Mesenchymal stem cell (in vitro differentiated cells and primary cell): ENCODE measurements around the gene SLC27A3.
A peak's percentile ranks its signal among the peaks of the same experiment; 100 is the strongest.

Source experiments
- DNase-seq: peaks from one replicate; pipeline ENCODE4 v3.0.0-alpha.2; 2013
- H2AFZ ChIP-seq: one replicate; pipeline ENCODE4 v1.6.1; 2013; ENCODE audit warnings: low read depth, mild to moderate bottlenecking, control low read depth, inconsistent platforms, low read length, moderate library complexity
- H2AK5ac ChIP-seq: 2 replicates; pipeline ENCODE4 v1.6.1; 2013; ENCODE audit warnings: low read length, moderate library complexity, mild to moderate bottlenecking, inconsistent platforms; ENCODE audit not compliant: severe bottlenecking
- H2BK120ac ChIP-seq: one replicate; pipeline ENCODE4 v1.6.1; 2013; ENCODE audit warnings: low read depth, mild to moderate bottlenecking, inconsistent platforms, low read length, moderate library complexity
- H2BK12ac ChIP-seq, 2 experiments: one replicate each; pipeline ENCODE4 v1.6.1; 2013; ENCODE audit warnings: inconsistent platforms in 2 of 2, low read length in 2 of 2, mild to moderate bottlenecking in 2 of 2, moderate library complexity in 2 of 2, control low read depth in 1 of 2
- H2BK15ac ChIP-seq: one replicate; pipeline ENCODE4 v1.6.1; 2013; ENCODE audit warnings: mild to moderate bottlenecking, low read depth, inconsistent platforms; ENCODE audit not compliant: poor library complexity, severe bottlenecking
- H2BK5ac ChIP-seq: 2 replicates; pipeline ENCODE4 v1.6.1; 2013; ENCODE audit warnings: low read depth, mild to moderate bottlenecking, low read length, control low read depth, inconsistent platforms; ENCODE audit not compliant: poor library complexity, severe bottlenecking
- H3K14ac ChIP-seq, 2 experiments: one replicate each; pipeline ENCODE4 v1.6.1; 2013; ENCODE audit warnings: inconsistent platforms in 2 of 2, low read length in 2 of 2, control low read depth in 1 of 2, mild to moderate bottlenecking in 1 of 2, moderate library complexity in 1 of 2
- H3K18ac ChIP-seq, 2 experiments: one replicate each; pipeline ENCODE4 v1.6.1; 2013; ENCODE audit warnings: inconsistent platforms in 2 of 2, low read length in 2 of 2, control low read depth in 1 of 2, low read depth in 1 of 2, mild to moderate bottlenecking in 1 of 2
- H3K23ac ChIP-seq, 2 experiments: one replicate each; pipeline ENCODE4 v1.6.1; 2013; ENCODE audit warnings: inconsistent platforms in 2 of 2, low read length in 2 of 2, mild to moderate bottlenecking in 2 of 2, moderate library complexity in 2 of 2, control low read depth in 1 of 2
- H3K27ac ChIP-seq: 2 replicates; pipeline ENCODE4 v1.5.1; 2013; ENCODE audit warnings: mild to moderate bottlenecking, moderate library complexity, low read length, control low read depth, inconsistent platforms; ENCODE audit not compliant: poor library complexity, severe bottlenecking
- H3K27me3 ChIP-seq, 2 experiments: 2 replicates each; pipeline versions ENCODE4 v1.6.1 to v1.7.0; 2013; ENCODE audit warnings: low read length in 2 of 2, mild to moderate bottlenecking in 2 of 2, moderate library complexity in 2 of 2, control low read depth in 1 of 2, inconsistent platforms in 1 of 2; ENCODE audit not compliant: control insufficient read depth in 1 of 2, insufficient read depth in 1 of 2
- H3K36me3 ChIP-seq, 2 experiments: 2 replicates each; pipeline versions ENCODE4 v1.6.1 to v1.7.0; 2013; ENCODE audit warnings: low read length in 2 of 2, control low read depth in 1 of 2, inconsistent platforms in 1 of 2, low read depth in 1 of 2, mild to moderate bottlenecking in 1 of 2; ENCODE audit not compliant: insufficient read depth in 2 of 2, control insufficient read depth in 1 of 2
- H3K4ac ChIP-seq, 2 experiments: one replicate each; pipeline ENCODE4 v1.6.1; 2013; ENCODE audit warnings: inconsistent platforms in 2 of 2, low read length in 2 of 2, mild to moderate bottlenecking in 2 of 2, moderate library complexity in 2 of 2, control low read depth in 1 of 2, low read depth in 1 of 2
- H3K4me1 ChIP-seq: 2 replicates; pipeline ENCODE4 v1.6.1; 2013; ENCODE audit warnings: low read depth, low read length, control low read depth; ENCODE audit not compliant: control insufficient read depth, insufficient read depth
- H3K4me2 ChIP-seq: 2 replicates; pipeline ENCODE4 v1.6.1; 2013; ENCODE audit warnings: low read length, mild to moderate bottlenecking, inconsistent platforms; ENCODE audit not compliant: poor library complexity, severe bottlenecking
- H3K4me3 ChIP-seq, 2 experiments: 2 replicates each; pipeline versions ENCODE4 v1.5.1 to v1.7.0; 2013; ENCODE audit warnings: low read length in 2 of 2, mild to moderate bottlenecking in 2 of 2, control low read depth in 1 of 2, low read depth in 1 of 2; ENCODE audit not compliant: insufficient read depth in 1 of 2
- H3K79me1 ChIP-seq: replicated peaks from 2 replicates; pipeline ENCODE4 v1.6.1; 2013; ENCODE audit warnings: mild to moderate bottlenecking, control low read depth, low read length, inconsistent platforms; ENCODE audit not compliant: poor library complexity, severe bottlenecking
- H3K9ac ChIP-seq: 2 replicates; pipeline ENCODE4 v1.7.0; 2013; ENCODE audit warnings: mild to moderate bottlenecking, low read length, moderate library complexity
- H3K9me3 ChIP-seq: 2 replicates; pipeline ENCODE4 v1.7.0; 2013; ENCODE audit warnings: mild to moderate bottlenecking, low read length; ENCODE audit not compliant: control insufficient read depth
- H4K8ac ChIP-seq: one replicate; pipeline ENCODE4 v1.6.1; 2013; ENCODE audit warnings: inconsistent platforms, mild to moderate bottlenecking, low read length, moderate library complexity
- H4K91ac ChIP-seq: one replicate; pipeline ENCODE4 v1.6.1; 2013; ENCODE audit warnings: mild to moderate bottlenecking, low read length, inconsistent platforms
- WGBS: methylation state at CpG from one replicate; pipeline ENCODE4 v1.1.7; 2013; ENCODE audit warnings: mixed read lengths; 5-methylcytosine and 5-hydroxymethylcytosine counted together

The SLC27A3 gene

GRCh38 chr1:153773096-153773921, 1.9 kb upstream of the SLC27A3 start:
- no peak overlapping the region for H3K4me3 ChIP-seq

GRCh38 chr1:153774026-153774595, 1.1 kb upstream of the SLC27A3 start:
- Histone ChIP-seq H3K18ac (no peak overlapping the region), H3K4me1 (peaks cover 20% of the 10 kb centered on the region), H3K79me1 (peaks cover 8% of the 10 kb centered on the region), H3K4me3 (no peak overlapping the region), H3K36me3 (peaks cover 50 to 54% of the 10 kb centered on the region in 2 experiments), H3K23ac (no peak overlapping the region), H2BK5ac (no peak overlapping the region), H3K9me3 (no peaks in the 10 kb centered on the region), H2AFZ (no peak overlapping the region), H2AK5ac (no peak overlapping the region), H4K8ac (no peak overlapping the region), H3K9ac (peak overlapping the region; percentile 86), H4K91ac (peak overlapping the region; percentile 20), H2BK15ac (no peak overlapping the region), H3K14ac (no peak overlapping the region), H3K4me2 (no peak overlapping the region), H3K27me3 (no peaks in the 10 kb centered on the region), H2BK120ac (no peak overlapping the region), H3K4ac (no peak overlapping the region), H2BK12ac (no peak overlapping the region), H3K27ac (no peak overlapping the region)
- no peak for DNase-seq
- 84% methylated on average over 8 of the region's 8 CpGs for WGBS

More at GRCh38 chr1:153773096-153773921, 1.9 kb upstream of the SLC27A3 start:
- H2BK15ac ChIP-seq: no peak overlapping the region
- H3K4me1 ChIP-seq: peaks cover 20% of the 10 kb centered on the region
- H3K9me3 ChIP-seq: no peaks in the 10 kb centered on the region
- H2BK5ac ChIP-seq: no peak overlapping the region
- no peak overlapping the region for H3K4me2 ChIP-seq
- H4K91ac ChIP-seq: no peak overlapping the region
- no peak overlapping the region for H3K23ac ChIP-seq
- peaks cover 8% of the 10 kb centered on the region for H3K79me1 ChIP-seq
- H3K14ac ChIP-seq: no peak overlapping the region
- no peak overlapping the region for H2BK12ac ChIP-seq
- no peak overlapping the region for H3K4ac ChIP-seq
- H3K18ac ChIP-seq: no peak overlapping the region
- H3K27ac ChIP-seq: no peak overlapping the region
- WGBS: 57% methylated on average over 6 of the region's 12 CpGs
- no peak overlapping the region for H2AK5ac ChIP-seq
- H3K9ac ChIP-seq: peak overlapping the region; percentile 1
- H3K27me3 ChIP-seq: no peaks in the 10 kb centered on the region
- DNase-seq: no peak
- H3K36me3 ChIP-seq: peaks cover 53% of the 10 kb centered on the region in 2 experiments
- H2BK120ac ChIP-seq: no peak overlapping the region
- no peak overlapping the region for H2AFZ ChIP-seq
- H4K8ac ChIP-seq: no peak overlapping the region

- WGBS: under 1% methylated on average over 81 of the region's 83 CpGs
- Histone ChIP-seq H3K9ac (peak overlapping the region; percentile 86), H2AK5ac (no peak overlapping the region)
These were observed 486 bp downstream of the SLC27A3 start for GRCh38 chr1:153775458-153776327.

More at GRCh38 chr1:153775458-153776327, 486 bp downstream of the SLC27A3 start:
- Histone ChIP-seq H2BK120ac (peak overlapping the region; percentile 8), H3K27me3 (no peaks in the 10 kb centered on the region), H3K79me1 (peaks cover 8% of the 10 kb centered on the region), H2BK12ac (peak overlapping the region in 1 of 2 experiments; percentile 17), H3K36me3 (peaks cover 34 to 46% of the 10 kb centered on the region in 2 experiments), H3K4me3 (peak overlapping the region; percentile 76 to 91), H3K23ac (peak overlapping the region; percentile 27 to 74), H3K14ac (peak overlapping the region in 1 of 2 experiments; percentile 76), H3K9me3 (no peaks in the 10 kb centered on the region), H3K4me2 (peak overlapping the region; percentile 94), H4K8ac (peak overlapping the region; percentile 59), H3K27ac (peak overlapping the region; percentile 20), H3K4ac (peak overlapping the region; percentile 59), H3K4me1 (peaks cover 20% of the 10 kb centered on the region), H2BK5ac (no peak overlapping the region), H2AFZ (peak overlapping the region; percentile 55), H3K18ac (peak overlapping the region; percentile 77 to 85), H2BK15ac (peak overlapping the region; percentile 9), H4K91ac (peak overlapping the region; percentile 57)
- peak; percentile 68 for DNase-seq
